Uterus (tissue), 2 donors: Measurements from ENCODE around the gene CTRL.

Experiments used
- CTCF ChIP-seq, 4 experiments: fragments of 200-600 bp in 2 of 4; fragments of 450-650 bp in 2 of 4; sonication (generic) in 2 of 4; IDR thresholded peaks; one replicate each; pipeline ENCODE4 v1.5.1; 2016 to 2019; ENCODE audit warnings: antibody characterized with exemption in 4 of 4, mild to moderate bottlenecking in 2 of 4, moderate library complexity in 1 of 4
- POLR2A ChIP-seq, 2 donors: fragments of 450-650 bp; IDR thresholded peaks; one replicate each; pipeline ENCODE4 v1.6.1; 2016; ENCODE audit warnings: antibody characterized with exemption in 2 of 2, mild to moderate bottlenecking in 1 of 2, moderate library complexity in 1 of 2

- TF ChIP-seq CTCF (IDR thresholded peaks at IDR 0.05) (no peak), POLR2A (IDR thresholded peaks at IDR 0.05) (no peak)
These were observed 43.9 kb upstream of the CTRL start for GRCh38 chr16:67975321-67976105.
